GM18498 (cell line): Measurements from ENCODE around the gene DOC2B.
"Not testable (repeated sequence)": the region's sequence is repeated elsewhere in the genome, so short reads cannot be mapped to it uniquely, and the experiment has no call there.

ENCODE experiments used
- ATAC-seq: cut with Tn5 transposase; IDR thresholded peaks from one replicate; pipeline ENCODE4 v1.9.1; 2021; ENCODE audit warnings: mild to moderate bottlenecking, moderate library complexity; ENCODE audit not compliant: unreplicated experiment

Gene DOC2B

DNA sequence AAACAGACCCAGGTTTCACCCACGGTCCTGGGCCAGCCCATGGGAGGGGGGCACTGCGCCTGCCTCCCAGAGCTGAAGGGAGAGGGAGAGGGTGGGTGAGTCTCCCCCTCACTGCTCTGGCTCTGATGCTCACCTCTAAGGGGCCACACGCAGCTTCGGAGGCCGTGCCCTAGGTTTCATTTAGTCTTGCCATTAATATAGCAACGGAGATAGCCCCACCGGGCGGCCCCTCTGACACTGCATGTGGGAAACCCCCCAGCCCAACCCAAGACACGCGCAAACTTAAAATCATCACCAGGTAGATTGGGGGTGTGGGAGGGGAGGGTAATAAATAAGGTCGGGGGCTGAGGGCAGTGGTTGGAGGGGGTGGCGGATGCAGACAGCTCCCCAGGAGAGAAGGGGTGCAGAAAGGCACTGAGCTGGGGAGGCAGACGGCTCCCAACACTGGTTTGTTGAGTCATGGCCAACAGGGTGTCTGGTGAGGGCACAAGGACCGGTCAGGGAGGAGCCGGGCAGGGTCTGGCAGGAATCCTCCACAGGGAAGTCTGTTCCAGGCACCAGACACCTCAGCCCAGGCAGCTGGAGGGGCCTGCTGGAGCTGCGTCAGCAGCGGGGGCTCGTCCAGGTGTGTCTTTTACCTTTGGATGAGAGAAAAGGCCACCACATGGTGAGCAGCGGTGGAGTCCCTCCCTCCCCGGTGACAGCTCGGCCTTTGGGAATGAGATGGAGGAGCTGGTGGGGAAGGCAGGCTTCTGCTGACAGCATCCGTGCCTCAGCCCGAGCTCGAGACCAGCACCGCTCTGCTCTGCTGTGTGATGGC, 32.0 kb upstream of the DOC2B start:
- no peak for ATAC-seq

DNA sequence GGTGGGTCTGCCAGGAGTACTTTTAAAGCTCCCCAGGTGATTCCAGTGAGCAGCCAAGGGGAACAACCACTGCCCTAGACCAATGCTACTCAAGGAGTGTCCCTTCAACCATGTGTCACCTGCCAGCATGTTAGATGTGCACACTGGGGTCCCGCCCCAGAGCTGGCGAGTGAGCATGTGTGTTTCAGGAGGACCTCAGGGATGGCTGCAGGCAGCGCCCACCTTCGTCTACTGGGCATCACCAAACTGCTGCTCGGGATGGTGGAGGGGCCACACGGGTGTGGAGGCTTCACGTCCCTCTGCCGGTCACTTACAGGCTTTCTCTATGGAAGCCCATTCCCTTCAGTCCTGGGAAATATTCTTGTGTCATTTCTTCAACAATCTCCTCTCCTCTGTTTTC, 29.0 kb upstream of the DOC2B start:
- no peak for ATAC-seq

DNA sequence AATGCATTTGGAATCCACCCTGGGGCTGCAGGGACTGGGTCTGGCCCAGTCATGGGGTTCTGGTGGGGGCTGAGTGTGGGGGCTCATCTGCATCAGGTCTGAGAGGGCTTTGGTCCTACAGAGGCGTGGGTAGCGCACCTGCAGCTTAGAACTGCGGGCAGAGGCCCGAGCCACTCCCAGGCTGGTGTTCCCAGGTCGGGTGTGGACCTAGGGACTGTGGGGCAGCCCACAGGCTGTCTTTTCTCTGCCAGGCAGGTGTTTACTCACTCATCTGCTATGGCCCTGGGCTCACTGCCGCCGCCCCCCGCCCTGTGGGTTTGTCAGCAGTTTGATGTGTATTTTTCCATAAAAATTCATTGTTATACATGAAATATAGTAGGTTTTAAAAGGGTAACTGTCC, 27.0 kb upstream of the DOC2B start:
- no peak for ATAC-seq

GRCh38 chr17:207775-208174, 26.3 kb upstream of the DOC2B start:
- no peak for ATAC-seq

- no peak for ATAC-seq
Measured at GRCh38 chr17:206941-207560, 25.6 kb upstream of the DOC2B start.

DNA sequence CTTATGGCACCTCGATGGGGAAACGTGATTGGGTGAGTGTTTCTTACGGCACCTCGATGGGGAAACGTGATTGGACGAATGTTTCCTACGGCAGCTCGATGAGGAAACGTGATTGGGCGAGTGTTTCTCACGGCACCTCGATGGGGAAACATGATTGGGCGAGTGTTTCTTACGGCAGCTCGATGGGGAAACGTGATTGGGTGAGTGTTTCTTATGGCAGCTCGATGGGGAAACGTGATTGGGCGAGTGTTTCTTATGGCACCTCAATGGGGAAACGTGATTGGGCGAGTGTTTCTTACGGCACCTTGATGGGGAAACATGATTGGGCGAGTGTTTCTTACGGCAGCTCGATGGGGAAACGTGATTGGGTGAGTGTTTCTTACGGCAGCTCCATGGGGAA, 25.0 kb upstream of the DOC2B start:
- ATAC-seq, result not testable (repeated sequence)

DNA sequence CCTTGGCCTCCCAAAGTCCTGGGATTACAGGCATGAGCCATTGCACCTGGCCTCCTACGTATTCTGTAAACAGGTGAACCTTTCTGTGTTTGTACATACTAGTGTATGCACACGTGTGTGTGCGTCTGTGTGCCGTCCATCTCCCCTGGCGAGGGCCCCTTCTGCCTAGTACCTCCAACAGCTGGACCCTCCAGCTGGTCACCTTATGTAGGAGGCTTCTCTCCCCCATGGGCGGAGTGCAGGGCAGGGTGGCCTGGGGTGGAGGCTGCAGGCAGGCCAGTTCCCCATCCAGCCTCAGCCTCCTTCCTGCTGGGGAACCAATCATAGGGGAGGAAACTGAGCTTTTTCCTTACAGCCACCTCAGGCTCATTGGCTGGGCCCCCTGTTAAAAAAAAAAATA, 24.4 kb upstream of the DOC2B start:
- no peak for ATAC-seq

GRCh38 chr17:205148-205669, 23.8 kb upstream of the DOC2B start:
- ATAC-seq, result no peak

DNA sequence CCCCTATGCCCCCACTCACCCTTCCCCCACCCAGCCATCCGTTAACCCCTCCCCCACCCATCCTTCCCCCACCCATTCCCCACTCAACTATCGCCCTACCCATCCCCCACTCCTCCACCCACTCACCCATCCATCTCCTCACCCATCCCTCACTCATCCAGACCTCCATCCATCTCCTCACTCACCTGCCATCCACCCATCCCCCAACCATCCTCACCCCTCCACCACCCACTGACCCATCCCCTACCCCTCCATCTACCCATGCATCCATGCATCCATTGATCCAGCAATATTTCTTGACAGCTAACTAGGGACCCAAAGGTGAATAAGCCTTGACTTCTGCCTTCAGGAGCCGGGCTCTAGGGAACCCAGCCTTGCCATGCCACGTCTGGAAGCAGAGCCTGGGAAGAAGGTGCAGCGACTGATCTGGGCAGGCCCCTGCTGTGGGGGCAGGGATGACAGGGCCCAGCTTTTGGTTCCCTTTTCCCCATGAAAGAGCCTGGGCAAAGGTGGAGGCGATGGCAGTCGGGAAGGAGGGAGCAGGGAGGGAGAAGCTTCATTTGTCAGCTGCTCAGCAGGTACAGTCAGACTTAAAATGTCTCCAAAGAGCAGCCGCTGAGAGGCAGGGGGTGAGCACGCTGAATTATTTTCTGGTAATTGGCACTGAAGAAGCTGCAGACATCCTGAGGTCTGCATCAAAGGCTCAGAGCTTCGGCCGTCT, 23.1 kb upstream of the DOC2B start:
- ATAC-seq, result no peak

DNA sequence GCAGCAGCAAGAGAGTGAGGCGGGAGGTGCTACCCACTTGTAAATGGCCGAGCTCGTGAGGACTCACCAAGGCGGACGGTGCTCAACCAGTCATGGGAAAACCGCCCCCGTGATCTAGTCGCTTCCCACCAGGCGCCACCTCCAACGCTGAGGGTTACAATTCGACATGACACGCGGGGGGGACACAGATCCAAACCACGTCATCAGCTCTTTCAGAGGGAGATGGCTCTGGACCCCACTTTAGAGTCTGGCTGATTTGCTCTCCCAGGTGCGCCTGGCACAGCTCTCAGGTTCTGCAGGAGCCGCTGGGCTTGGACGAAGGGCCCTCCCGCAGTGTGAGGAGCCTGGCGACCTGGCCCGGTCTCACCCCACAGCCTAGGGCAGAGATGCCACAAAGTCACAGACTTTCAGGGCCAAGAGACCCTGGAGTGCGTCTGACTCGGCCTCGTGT, 21.1 kb upstream of the DOC2B start:
- no peak for ATAC-seq

GRCh38 chr17:201736-202135, 20.3 kb upstream of the DOC2B start:
- ATAC-seq, result not testable (repeated sequence)

GRCh38 chr17:201257-201656, 19.8 kb upstream of the DOC2B start:
- not testable (repeated sequence) for ATAC-seq

DNA sequence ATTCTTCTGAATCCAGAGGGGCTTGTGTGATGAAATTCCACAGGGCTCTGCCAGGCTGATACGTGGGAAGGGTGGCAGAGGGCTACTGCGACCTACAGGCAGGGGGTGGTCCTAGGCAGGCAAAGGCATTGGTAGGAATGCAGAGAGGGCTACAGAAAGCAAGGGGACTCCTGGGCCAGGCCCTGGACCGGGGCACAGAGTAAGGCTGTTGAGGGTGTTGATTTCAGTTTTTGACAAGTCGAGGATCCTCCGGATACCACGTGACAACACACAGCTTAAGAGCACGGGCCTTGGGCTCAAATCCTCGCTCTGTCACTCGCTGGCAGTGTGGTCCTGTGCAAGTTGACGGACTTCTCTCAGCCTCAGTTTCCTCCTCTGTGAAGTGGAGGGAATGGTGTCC, 19.1 kb upstream of the DOC2B start:
- no peak for ATAC-seq

DNA sequence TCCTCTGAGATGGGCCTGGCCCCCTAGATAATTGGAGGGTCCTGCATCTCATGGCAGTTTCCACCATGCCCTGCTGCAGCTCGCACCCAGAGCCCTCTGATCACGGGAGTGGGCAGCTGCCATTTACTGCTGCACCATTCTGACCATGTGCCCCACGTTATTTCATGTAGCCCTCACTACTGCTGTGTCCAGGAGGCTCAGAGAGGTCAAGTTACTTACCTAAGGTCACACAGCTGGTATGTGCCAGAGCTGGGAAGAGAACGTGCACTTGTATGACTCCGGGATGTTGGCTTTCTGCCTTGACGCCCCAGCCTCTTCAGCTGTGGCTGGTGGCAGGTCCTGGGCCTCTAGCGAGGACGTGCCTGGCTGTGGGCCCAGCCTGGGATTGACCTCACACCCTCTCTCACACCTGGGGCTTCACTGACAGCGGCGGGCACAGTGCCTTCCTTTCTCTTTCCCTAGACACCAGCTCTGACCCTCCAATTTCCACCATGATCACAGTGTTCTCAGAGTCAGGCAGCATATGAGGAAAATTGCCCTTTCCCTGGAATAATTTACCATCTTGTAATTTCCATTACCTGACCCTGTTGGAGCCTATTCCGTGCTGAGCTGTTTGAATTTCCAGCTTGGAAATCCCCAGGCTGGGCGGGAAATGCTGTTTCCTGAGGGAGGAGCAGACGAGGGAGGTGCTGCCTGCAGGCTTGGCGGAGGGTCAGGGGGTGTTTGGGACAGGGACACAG, 18.5 kb upstream of the DOC2B start:
- ATAC-seq, result no peak

DNA sequence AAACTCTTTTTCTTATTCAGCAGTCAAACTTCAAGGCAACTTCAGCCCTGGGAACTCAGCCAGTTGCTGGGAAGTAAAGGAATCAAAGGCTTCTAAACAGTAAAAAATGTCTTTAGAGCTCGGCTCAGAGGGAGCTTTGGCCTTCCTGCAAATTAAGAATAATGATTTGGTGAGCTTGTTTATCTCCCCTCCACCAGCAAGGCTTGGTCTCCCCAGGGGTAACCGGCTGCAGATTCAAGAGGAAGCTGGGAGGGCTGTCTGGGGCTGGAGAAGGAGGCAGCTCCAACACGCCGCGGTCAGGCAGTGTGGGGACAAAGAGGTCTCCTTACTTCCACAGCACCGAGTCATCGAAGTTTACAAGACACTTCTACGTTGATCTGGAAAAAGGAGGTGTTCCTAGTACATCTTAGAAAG, 17.7 kb upstream of the DOC2B start:
- ATAC-seq, result no peak

DNA sequence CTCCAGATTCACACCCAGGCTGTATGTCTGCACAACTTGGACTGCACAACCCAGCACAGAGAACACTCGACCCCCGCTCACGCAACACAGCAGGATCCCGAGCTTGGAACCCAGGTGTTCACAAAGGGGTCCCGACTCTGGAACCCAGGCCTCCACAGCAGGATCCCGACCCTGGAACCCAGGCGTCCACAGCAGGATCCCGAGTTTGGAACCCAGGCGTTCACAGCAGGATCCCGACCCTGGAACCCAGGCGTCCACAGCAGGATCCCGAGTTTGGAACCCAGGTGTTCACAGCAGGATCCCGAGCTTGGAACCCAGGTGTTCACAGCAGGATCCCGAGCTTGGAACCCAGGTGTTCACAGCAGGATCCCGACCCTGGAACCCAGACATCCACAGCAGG, 16.8 kb upstream of the DOC2B start:
- ATAC-seq, result not testable (repeated sequence)

- no peak for ATAC-seq
Measured at GRCh38 chr17:197352-197751, 15.9 kb upstream of the DOC2B start.

DNA sequence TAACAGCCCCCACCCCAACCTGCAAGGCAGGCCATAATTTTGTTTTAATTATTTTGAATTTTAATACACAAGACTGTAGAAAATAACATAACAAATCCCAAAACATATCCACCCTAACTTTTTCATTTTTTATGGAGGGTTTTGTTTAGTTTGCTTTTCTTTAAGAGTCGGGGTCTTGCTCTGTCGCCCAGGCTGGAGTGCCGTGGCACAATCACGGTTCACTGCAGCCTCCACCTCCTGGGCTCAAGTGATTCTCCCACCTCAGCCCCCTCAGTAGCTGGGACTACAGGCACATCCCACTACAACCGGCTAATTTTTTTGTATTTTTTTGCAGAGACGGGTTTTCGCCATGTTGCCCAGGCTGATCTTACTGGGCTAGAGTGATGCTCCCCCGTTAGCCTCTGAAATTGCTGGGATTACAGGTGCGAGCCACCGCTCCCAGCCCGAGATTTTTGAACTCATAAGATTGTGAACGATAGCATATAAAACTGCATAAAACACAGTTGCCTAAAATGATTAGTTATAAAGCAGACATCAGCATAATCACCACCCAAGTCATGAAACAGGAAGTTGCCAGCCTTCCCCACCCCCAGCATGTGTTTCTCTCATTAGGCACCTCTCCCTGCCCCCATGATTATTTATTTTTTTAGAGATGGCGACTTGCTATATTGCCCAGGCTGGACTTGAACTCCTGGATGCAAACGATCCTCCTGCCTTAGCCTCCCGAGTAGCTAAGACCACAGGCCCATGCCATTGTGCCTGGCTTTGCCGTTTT, 13.6 kb upstream of the DOC2B start:
- no peak for ATAC-seq

- no peak for ATAC-seq
Measured at GRCh38 chr17:193841-194806, 12.7 kb upstream of the DOC2B start.
